ENCODE results near the gene CEP76.
A peak's percentile ranks its signal among the peaks of the same experiment; 100 is the strongest.

CEP76 gene

GRCh38 chr18:12668041-12668440 lies 34.5 kb downstream of the CEP76 start:
- WGBS, 2 donors (ENCODE audit: extremely low coverage in 2 of 2, insufficient read length in 2 of 2, insufficient replicate concordance in 1 of 2): no CpG with 5 or more reads among the region's 5 CpGs
- H3K79me1 ChIP-seq (ENCODE audit: low read depth, low read length): no peaks in the 10 kb centered on the region
- H2BK15ac ChIP-seq (ENCODE audit: low read length): no peak overlapping the region
- H3K4me1 ChIP-seq (ENCODE audit: control insufficient read depth in 2 of 2, insufficient read depth in 1 of 2, low read depth in 1 of 2, low read length in 2 of 2): no peaks in the 10 kb centered on the region
- H2AK5ac ChIP-seq (ENCODE audit: low read depth, low read length): no peak overlapping the region
- H3K14ac ChIP-seq (ENCODE audit: low read length): no peak overlapping the region
- no peak overlapping the region for H4K91ac ChIP-seq (ENCODE audit: low read depth, low read length, poor library complexity)
- no peak overlapping the region for H3K9ac ChIP-seq (ENCODE audit: low read depth, low read length, poor library complexity)
- H3K4ac ChIP-seq (ENCODE audit: low read length): no peak overlapping the region
- no peak overlapping the region for H3K23ac ChIP-seq (ENCODE audit: low read depth, low read length, poor library complexity)
- no peak overlapping the region for H2BK5ac ChIP-seq (ENCODE audit: low read length)
- DNase-seq (ENCODE audit: low spot score): no peak
- H2BK120ac ChIP-seq (ENCODE audit: low read depth, low read length): no peak overlapping the region
- H3K18ac ChIP-seq (ENCODE audit: low read length): no peak overlapping the region
- no peak overlapping the region for H3K4me2 ChIP-seq (ENCODE audit: insufficient read depth, low read length, poor library complexity, severe bottlenecking)
- no peak overlapping the region for H3K4me3 ChIP-seq (ENCODE audit: low read length in 2 of 2)
- H3K9me3 ChIP-seq (replicated peaks in 1 of 2; ENCODE audit: control insufficient read depth in 2 of 2, insufficient read depth in 1 of 2, low read depth in 1 of 2, low read length in 2 of 2): no peaks in the 10 kb centered on the region
- no peak overlapping the region for H2AFZ ChIP-seq (ENCODE audit: low read length)
- peaks cover 0 to 47% of the 10 kb centered on the region in 2 donors for H3K36me3 ChIP-seq (replicated peaks in 1 of 2; ENCODE audit: control insufficient read depth in 2 of 2, insufficient read depth in 2 of 2, low read length in 2 of 2)
- H3K27me3 ChIP-seq (ENCODE audit: control insufficient read depth in 3 of 3, insufficient read depth in 3 of 3, low read depth in 1 of 3, low read length in 3 of 3): no peaks in the 10 kb centered on the region
- H3K27ac ChIP-seq (replicated peaks; ENCODE audit: low read length): no peak overlapping the region
- H4K8ac ChIP-seq (ENCODE audit: low read depth, low read length): no peak overlapping the region
- no peak overlapping the region for H2BK12ac ChIP-seq (ENCODE audit: low read length)

GRCh38 chr18:12659904-12660605 lies 42.5 kb downstream of the CEP76 start:
- no peak overlapping the region for H2BK15ac ChIP-seq (ENCODE audit: low read length)
- no peaks in the 10 kb centered on the region for H3K9me3 ChIP-seq (replicated peaks in 1 of 2; ENCODE audit: control insufficient read depth in 2 of 2, insufficient read depth in 1 of 2, low read depth in 1 of 2, low read length in 2 of 2)
- no peak overlapping the region for H3K18ac ChIP-seq (ENCODE audit: low read length)
- H3K4me3 ChIP-seq (ENCODE audit: low read length in 2 of 2): no peak overlapping the region
- H2AFZ ChIP-seq (ENCODE audit: low read length): no peak overlapping the region
- H3K4ac ChIP-seq (ENCODE audit: low read length): no peak overlapping the region
- H2BK5ac ChIP-seq (ENCODE audit: low read length): no peak overlapping the region
- H2BK12ac ChIP-seq (ENCODE audit: low read length): no peak overlapping the region
- H4K91ac ChIP-seq (ENCODE audit: low read depth, low read length, poor library complexity): no peak overlapping the region
- H2BK120ac ChIP-seq (ENCODE audit: low read depth, low read length): no peak overlapping the region
- H3K36me3 ChIP-seq (replicated peaks in 1 of 2; ENCODE audit: control insufficient read depth in 2 of 2, insufficient read depth in 2 of 2, low read length in 2 of 2): peaks cover 0 to 31% of the 10 kb centered on the region in 2 donors
- H3K27me3 ChIP-seq (ENCODE audit: control insufficient read depth in 3 of 3, insufficient read depth in 3 of 3, low read depth in 1 of 3, low read length in 3 of 3): peaks cover 0 to 6% (median 0%) of the 10 kb centered on the region in 3 experiments
- no peak overlapping the region for H2AK5ac ChIP-seq (ENCODE audit: low read depth, low read length)
- no peak overlapping the region for H3K14ac ChIP-seq (ENCODE audit: low read length)
- peak; percentile 45 for DNase-seq (ENCODE audit: low spot score)
- H3K23ac ChIP-seq (ENCODE audit: low read depth, low read length, poor library complexity): no peak overlapping the region
- no peaks in the 10 kb centered on the region for H3K79me1 ChIP-seq (ENCODE audit: low read depth, low read length)
- no peak overlapping the region for H3K4me2 ChIP-seq (ENCODE audit: insufficient read depth, low read length, poor library complexity, severe bottlenecking)
- H4K8ac ChIP-seq (ENCODE audit: low read depth, low read length): no peak overlapping the region
- peaks cover 2% of the 10 kb centered on the region in 2 donors for H3K4me1 ChIP-seq (ENCODE audit: control insufficient read depth in 2 of 2, insufficient read depth in 1 of 2, low read depth in 1 of 2, low read length in 2 of 2)
- no peak overlapping the region for H3K9ac ChIP-seq (ENCODE audit: low read depth, low read length, poor library complexity)
- no peak overlapping the region for H3K27ac ChIP-seq (replicated peaks; ENCODE audit: low read length)
- no CpG with 5 or more reads among the region's 9 CpGs for WGBS, 2 donors (ENCODE audit: extremely low coverage in 2 of 2, insufficient read length in 2 of 2, insufficient replicate concordance in 1 of 2)

DNA sequence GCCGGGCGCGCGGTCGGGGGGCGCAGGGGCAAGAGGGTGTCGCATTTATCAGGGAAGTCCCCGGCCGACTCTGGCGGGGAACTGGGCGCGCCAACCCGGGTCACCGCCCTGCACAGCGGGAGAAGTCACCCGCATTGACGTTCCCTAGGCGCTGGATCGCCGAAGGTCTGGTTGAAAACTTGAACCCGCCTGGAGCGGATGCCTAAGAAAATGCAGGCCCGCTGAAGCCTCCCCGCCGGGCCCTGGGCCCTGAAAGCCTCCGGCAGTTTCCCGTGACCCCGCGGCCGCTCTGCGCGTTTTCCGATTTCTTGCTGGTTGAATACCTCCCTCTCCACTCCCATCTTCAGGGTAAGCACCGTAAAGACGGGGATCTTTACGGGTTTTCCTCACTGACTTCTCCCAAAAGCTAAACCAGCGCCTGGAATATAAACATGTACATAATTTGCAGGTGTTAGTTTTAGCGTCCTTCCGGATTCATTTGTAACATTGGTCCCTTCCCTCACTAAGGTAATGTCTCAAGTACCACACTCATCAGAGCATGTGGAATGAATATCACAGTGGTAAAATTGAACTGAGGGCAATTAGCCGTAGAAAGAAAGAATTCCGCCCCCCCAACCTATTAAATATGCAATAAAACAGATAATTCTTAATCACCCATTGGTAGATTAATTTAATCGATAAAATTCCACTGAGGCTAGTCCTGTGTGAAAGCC lies 43.9 kb downstream of the CEP76 start:
- no peaks in the 10 kb centered on the region for H3K9me3 ChIP-seq (replicated peaks in 1 of 2; ENCODE audit: control insufficient read depth in 2 of 2, insufficient read depth in 1 of 2, low read depth in 1 of 2, low read length in 2 of 2)
- H3K14ac ChIP-seq (ENCODE audit: low read length): peak overlapping the region; percentile 71
- H3K27me3 ChIP-seq (ENCODE audit: control insufficient read depth in 3 of 3, insufficient read depth in 3 of 3, low read depth in 1 of 3, low read length in 3 of 3): peaks cover 0 to 6% (median 0%) of the 10 kb centered on the region in 3 experiments
- no peak overlapping the region for H3K4ac ChIP-seq (ENCODE audit: low read length)
- H3K9ac ChIP-seq (ENCODE audit: low read depth, low read length, poor library complexity): peak overlapping the region; percentile 93
- H3K23ac ChIP-seq (ENCODE audit: low read depth, low read length, poor library complexity): peak overlapping the region; percentile 98
- peak overlapping the region; percentile 100 for H3K4me2 ChIP-seq (ENCODE audit: insufficient read depth, low read length, poor library complexity, severe bottlenecking)
- H3K79me1 ChIP-seq (ENCODE audit: low read depth, low read length): no peaks in the 10 kb centered on the region
- H3K4me3 ChIP-seq (ENCODE audit: low read length in 2 of 2): peak overlapping the region; percentile 64 to 98
- H2BK15ac ChIP-seq (ENCODE audit: low read length): peak overlapping the region; percentile 81
- H4K91ac ChIP-seq (ENCODE audit: low read depth, low read length, poor library complexity): no peak overlapping the region
- no peak overlapping the region for H2AK5ac ChIP-seq (ENCODE audit: low read depth, low read length)
- no peak overlapping the region for H2BK120ac ChIP-seq (ENCODE audit: low read depth, low read length)
- no peak overlapping the region for H4K8ac ChIP-seq (ENCODE audit: low read depth, low read length)
- H2AFZ ChIP-seq (ENCODE audit: low read length): peak overlapping the region; percentile 97
- no CpG with 5 or more reads among the region's 42 CpGs for WGBS, 2 donors (ENCODE audit: extremely low coverage in 2 of 2, insufficient read length in 2 of 2, insufficient replicate concordance in 1 of 2)
- peak overlapping the region; percentile 53 for H2BK5ac ChIP-seq (ENCODE audit: low read length)
- peaks cover 2% of the 10 kb centered on the region in 2 donors for H3K4me1 ChIP-seq (ENCODE audit: control insufficient read depth in 2 of 2, insufficient read depth in 1 of 2, low read depth in 1 of 2, low read length in 2 of 2)
- H3K36me3 ChIP-seq (replicated peaks in 1 of 2; ENCODE audit: control insufficient read depth in 2 of 2, insufficient read depth in 2 of 2, low read length in 2 of 2): peaks cover 0 to 28% of the 10 kb centered on the region in 2 donors
- H3K18ac ChIP-seq (ENCODE audit: low read length): peak overlapping the region; percentile 94
- no peak overlapping the region for H2BK12ac ChIP-seq (ENCODE audit: low read length)
- DNase-seq (ENCODE audit: low spot score): peak; percentile 32
- no peak overlapping the region for H3K27ac ChIP-seq (replicated peaks; ENCODE audit: low read length)
